ENCODE measurements around the gene SORCS3. TPM values are rescaled to one million over a fixed set of nuclear protein-coding genes. Genes with fewer than 3 reads are reported as not detected.

SORCS3 gene
- total RNA-seq, 1 experiment from 2014 or later = not detected

DNA sequence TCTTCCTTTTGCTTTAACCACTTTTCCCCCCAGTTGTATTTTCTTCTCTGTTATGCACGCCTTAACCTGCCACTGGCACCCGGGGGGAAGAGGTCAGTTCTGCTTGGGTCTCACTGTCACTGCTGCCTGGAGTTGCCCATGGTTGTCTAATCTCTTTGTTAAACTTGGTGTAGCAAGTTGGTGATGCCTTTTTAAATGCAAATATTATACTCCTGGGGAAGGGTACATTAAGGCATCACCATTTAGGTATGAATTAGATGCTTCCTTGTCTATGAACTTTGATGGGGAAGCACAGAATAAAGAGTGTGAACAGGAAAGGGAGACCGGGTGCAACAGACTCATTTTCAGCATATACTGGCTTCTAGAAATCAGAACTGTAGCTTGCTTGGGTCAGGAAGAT lies 9.1 kb upstream of the SORCS3 start:
- H3K9me3 ChIP-seq (ENCODE audit: insufficient read depth, low read depth) = no peaks in the 10 kb centered on the region
- peaks cover 15% of the 10 kb centered on the region for H3K27me3 ChIP-seq (ENCODE audit: insufficient read depth, low read depth)
- H3F3A ChIP-seq (ENCODE audit: insufficient read depth, low read depth) = no peaks in the 10 kb centered on the region
- no peak overlapping the region for H3K4me3 ChIP-seq
- CTCF ChIA-PET = no interaction called here
- no peaks in the 10 kb centered on the region for H4K20me1 ChIP-seq (ENCODE audit: insufficient read depth)
- H3K79me2 ChIP-seq (ENCODE audit: low read depth) = no peaks in the 10 kb centered on the region
- H3K4me1 ChIP-seq (replicated peaks; ENCODE audit: insufficient read depth) = no peaks in the 10 kb centered on the region
- no peak for TF ChIP-seq EZH2 (IDR thresholded peaks at IDR 0.05; ENCODE audit: low read depth)
- TF ChIP-seq, protein P1, sequence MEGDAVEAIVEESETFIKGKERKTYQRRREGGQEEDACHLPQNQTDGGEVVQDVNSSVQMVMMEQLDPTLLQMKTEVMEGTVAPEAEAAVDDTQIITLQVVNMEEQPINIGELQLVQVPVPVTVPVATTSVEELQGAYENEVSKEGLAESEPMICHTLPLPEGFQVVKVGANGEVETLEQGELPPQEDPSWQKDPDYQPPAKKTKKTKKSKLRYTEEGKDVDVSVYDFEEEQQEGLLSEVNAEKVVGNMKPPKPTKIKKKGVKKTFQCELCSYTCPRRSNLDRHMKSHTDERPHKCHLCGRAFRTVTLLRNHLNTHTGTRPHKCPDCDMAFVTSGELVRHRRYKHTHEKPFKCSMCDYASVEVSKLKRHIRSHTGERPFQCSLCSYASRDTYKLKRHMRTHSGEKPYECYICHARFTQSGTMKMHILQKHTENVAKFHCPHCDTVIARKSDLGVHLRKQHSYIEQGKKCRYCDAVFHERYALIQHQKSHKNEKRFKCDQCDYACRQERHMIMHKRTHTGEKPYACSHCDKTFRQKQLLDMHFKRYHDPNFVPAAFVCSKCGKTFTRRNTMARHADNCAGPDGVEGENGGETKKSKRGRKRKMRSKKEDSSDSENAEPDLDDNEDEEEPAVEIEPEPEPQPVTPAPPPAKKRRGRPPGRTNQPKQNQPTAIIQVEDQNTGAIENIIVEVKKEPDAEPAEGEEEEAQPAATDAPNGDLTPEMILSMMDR (conservative IDR thresholded peaks at IDR 0.05) = no peak
- H3K27ac ChIP-seq = no peak overlapping the region
- POLR2A ChIA-PET (ENCODE audit: unreplicated experiment) = no interaction called here
- H3K9me2 ChIP-seq (ENCODE audit: insufficient read depth) = no peaks in the 10 kb centered on the region
- no peak overlapping the region for H2AFZ ChIP-seq
- intact Hi-C loops (cut with micrococcal nuclease; ENCODE audit: unreplicated experiment) = no loop called here
- no peak overlapping the region for H3K4me2 ChIP-seq
- BruUV-seq (replicated peaks) = no TSS peak
- DNase-seq = no peak
- H3K36me3 ChIP-seq (ENCODE audit: low read depth) = no peaks in the 10 kb centered on the region

DNA sequence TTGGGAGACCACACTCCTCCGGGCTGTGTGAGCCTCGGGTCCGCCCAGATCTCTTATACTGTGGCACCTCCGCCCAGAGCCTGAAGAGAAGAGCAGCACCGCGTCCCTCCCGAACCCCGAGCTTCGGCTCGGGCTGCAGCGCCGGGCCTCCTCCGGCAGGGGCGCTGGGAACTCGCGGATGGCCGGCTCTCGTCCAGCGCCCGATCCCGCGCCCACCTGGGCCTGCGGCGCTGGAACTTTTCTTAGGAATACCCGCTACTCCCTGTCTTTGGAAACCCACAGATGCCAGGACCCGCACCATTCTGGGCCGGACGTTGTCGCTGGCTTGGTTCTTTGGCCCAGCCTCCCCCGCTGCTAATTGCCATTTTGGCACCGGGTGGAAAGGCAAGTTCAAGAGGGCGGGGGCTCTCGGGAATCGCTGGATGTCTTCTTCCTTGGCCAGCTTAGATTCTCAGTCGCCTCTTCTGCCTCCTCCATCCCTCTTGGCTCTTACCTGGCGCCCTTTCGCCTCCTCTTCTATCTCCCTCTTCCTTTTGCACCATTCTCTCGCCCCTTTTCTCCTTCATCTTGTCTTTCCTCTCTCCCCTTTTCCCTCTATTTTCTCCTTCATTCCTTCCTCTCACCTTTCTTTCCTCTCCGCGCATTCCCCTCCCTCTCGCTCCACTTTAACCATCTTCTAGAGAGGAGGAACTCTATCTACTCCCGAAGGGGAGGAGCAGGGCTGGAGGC lies 2.1 kb upstream of the SORCS3 start:
- Histone ChIP-seq H3K4me3 (no peak overlapping the region), H2AFZ (no peak overlapping the region), H3K79me2 (ENCODE audit: low read depth) (no peaks in the 10 kb centered on the region), H4K20me1 (ENCODE audit: insufficient read depth) (no peaks in the 10 kb centered on the region), H3K4me2 (no peak overlapping the region), H3K27ac (no peak overlapping the region), H3K9me2 (ENCODE audit: insufficient read depth) (no peaks in the 10 kb centered on the region), H3F3A (ENCODE audit: insufficient read depth, low read depth) (no peaks in the 10 kb centered on the region), H3K4me1 (replicated peaks; ENCODE audit: insufficient read depth) (no peaks in the 10 kb centered on the region), H3K36me3 (ENCODE audit: low read depth) (no peaks in the 10 kb centered on the region), H3K27me3 (ENCODE audit: insufficient read depth, low read depth) (0 out of 2 replicates have a peak, but pooled peaks cover 3% of the 10 kb centered on the region), H3K9me3 (ENCODE audit: insufficient read depth, low read depth) (no peaks in the 10 kb centered on the region)
- CTCF ChIA-PET = no interaction called here
- BruUV-seq (replicated peaks) = no TSS peak
- TF ChIP-seq EZH2 (IDR thresholded peaks at IDR 0.05; ENCODE audit: low read depth) = no peak
- TF ChIP-seq, protein P1 (conservative IDR thresholded peaks at IDR 0.05) = no peak
- DNase-seq = no peak
- POLR2A ChIA-PET (ENCODE audit: unreplicated experiment) = no interaction called here
- intact Hi-C loops (cut with micrococcal nuclease; ENCODE audit: unreplicated experiment) = no loop called here

DNA sequence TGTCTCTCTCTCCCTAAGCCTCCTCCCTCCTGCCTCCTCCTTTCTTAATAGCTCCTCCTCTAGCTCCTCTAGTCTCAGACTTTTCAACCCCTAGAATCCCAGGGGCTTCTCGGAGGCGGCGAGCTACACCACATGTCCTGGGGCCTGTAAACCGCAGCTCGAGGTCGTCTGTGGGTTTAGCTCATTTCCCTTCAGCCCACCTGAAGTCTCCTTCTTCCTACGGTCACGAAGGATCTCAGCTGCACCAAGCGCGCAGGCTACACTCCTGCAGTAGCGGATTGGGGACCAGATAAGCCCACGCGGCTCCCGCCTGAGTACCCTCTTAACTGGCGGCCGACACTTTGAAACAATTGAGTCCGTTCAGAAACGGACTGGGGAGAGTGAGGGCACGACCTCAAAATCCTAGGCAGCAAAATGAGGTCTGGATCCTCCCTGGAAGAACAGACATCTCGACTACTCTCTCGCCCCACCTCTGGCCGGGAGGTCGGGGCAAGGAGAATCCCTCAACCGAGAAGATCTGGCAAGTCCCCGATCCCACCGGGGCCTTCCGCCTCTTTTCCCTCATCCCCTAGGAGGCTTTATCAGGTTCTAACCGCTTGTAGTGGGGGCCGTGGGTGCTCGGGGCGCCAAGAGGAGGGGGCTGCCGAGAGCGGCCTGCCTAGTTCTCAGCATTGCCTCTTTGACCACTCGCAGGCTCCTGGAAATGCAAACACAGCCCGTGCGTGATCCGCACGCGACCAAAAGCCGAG lies 1.3 kb upstream of the SORCS3 start:
- intact Hi-C loops (cut with micrococcal nuclease; ENCODE audit: unreplicated experiment) = no loop called here
- no TSS peak for BruUV-seq (replicated peaks)
- Histone ChIP-seq H3K36me3 (ENCODE audit: low read depth) (no peaks in the 10 kb centered on the region), H3K9me3 (ENCODE audit: insufficient read depth, low read depth) (no peaks in the 10 kb centered on the region), H3K4me3 (no peak overlapping the region), H3K4me1 (replicated peaks; ENCODE audit: insufficient read depth) (no peaks in the 10 kb centered on the region), H3K27ac (no peak overlapping the region), H3K4me2 (no peak overlapping the region), H3K27me3 (ENCODE audit: insufficient read depth, low read depth) (0 out of 2 replicates have a peak, but pooled peaks cover 3% of the 10 kb centered on the region), H4K20me1 (ENCODE audit: insufficient read depth) (no peaks in the 10 kb centered on the region), H3K79me2 (ENCODE audit: low read depth) (no peaks in the 10 kb centered on the region), H3F3A (ENCODE audit: insufficient read depth, low read depth) (no peaks in the 10 kb centered on the region), H2AFZ (no peak overlapping the region), H3K9me2 (ENCODE audit: insufficient read depth) (no peaks in the 10 kb centered on the region)
- no peak for DNase-seq
- ChIA-PET POLR2A (ENCODE audit: unreplicated experiment) (no interaction called here), CTCF (no interaction called here)
- no peak for TF ChIP-seq EZH2 (IDR thresholded peaks at IDR 0.05; ENCODE audit: low read depth)
- TF ChIP-seq, protein P1 (conservative IDR thresholded peaks at IDR 0.05) = no peak
